PFSK-1 (cell line): Measurements from ENCODE around the gene GALK1.

ENCODE experiments used
- FOXP2 ChIP-seq: optimal IDR thresholded peaks from 2 replicates; pipeline ENCODE3; 2011; ENCODE audit warnings: borderline replicate concordance, control low read depth, inconsistent platforms; ENCODE audit not compliant: insufficient read depth; ENCODE audit errors: extremely low read length, extremely low read depth
- POLR2AphosphoS5 ChIP-seq: IDR thresholded peaks from 2 replicates; pipeline ENCODE4 v1.6.1; 2012; ENCODE audit warnings: low read depth, mild to moderate bottlenecking, control low read depth, low read length, moderate library complexity
- SIN3A ChIP-seq: IDR thresholded peaks from 2 replicates; pipeline ENCODE4 v1.6.1; 2012; ENCODE audit warnings: mild to moderate bottlenecking, low read length, moderate library complexity, borderline replicate concordance; ENCODE audit not compliant: insufficient read depth
- TAF1 ChIP-seq: IDR thresholded peaks from 2 replicates; pipeline ENCODE4 v1.6.1; 2012; ENCODE audit warnings: low read length, control low read depth, borderline replicate concordance; ENCODE audit not compliant: insufficient read depth
- TF ChIP-seq, protein P1 (sequence below), 2 experiments: IDR thresholded peaks; 2 replicates each; pipeline versions ENCODE4 v1.6.1 to v1.8.0; 2011 to 2012; ENCODE audit warnings: low read depth in 2 of 2, low read length in 2 of 2, control low read depth in 1 of 2, inconsistent platforms in 1 of 2, mild to moderate bottlenecking in 1 of 2, moderate library complexity in 1 of 2; ENCODE audit not compliant: insufficient read depth in 1 of 2

Gene GALK1

DNA sequence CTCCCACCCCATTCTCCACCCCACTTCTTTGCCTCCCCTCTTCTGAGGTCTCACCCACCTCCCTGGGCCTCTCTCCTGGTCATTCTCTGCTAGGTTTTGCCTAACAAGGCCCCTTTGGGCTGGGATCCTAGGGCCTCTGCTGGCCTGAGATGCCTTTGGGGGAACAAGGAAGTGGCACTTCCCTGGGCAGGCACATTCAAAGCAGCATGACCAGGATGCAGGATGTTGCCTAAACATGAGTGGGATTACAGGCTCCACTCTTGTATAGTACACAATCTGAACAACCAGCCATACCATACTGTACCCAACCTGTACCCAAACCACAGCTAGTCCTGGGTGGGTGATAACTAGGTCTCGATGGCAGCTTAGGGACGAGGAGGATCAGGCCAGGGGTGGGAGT is 9.0 kb downstream of the GALK1 start:
- TF ChIP-seq POLR2AphosphoS5 = no peak
- TF ChIP-seq, protein P1, sequence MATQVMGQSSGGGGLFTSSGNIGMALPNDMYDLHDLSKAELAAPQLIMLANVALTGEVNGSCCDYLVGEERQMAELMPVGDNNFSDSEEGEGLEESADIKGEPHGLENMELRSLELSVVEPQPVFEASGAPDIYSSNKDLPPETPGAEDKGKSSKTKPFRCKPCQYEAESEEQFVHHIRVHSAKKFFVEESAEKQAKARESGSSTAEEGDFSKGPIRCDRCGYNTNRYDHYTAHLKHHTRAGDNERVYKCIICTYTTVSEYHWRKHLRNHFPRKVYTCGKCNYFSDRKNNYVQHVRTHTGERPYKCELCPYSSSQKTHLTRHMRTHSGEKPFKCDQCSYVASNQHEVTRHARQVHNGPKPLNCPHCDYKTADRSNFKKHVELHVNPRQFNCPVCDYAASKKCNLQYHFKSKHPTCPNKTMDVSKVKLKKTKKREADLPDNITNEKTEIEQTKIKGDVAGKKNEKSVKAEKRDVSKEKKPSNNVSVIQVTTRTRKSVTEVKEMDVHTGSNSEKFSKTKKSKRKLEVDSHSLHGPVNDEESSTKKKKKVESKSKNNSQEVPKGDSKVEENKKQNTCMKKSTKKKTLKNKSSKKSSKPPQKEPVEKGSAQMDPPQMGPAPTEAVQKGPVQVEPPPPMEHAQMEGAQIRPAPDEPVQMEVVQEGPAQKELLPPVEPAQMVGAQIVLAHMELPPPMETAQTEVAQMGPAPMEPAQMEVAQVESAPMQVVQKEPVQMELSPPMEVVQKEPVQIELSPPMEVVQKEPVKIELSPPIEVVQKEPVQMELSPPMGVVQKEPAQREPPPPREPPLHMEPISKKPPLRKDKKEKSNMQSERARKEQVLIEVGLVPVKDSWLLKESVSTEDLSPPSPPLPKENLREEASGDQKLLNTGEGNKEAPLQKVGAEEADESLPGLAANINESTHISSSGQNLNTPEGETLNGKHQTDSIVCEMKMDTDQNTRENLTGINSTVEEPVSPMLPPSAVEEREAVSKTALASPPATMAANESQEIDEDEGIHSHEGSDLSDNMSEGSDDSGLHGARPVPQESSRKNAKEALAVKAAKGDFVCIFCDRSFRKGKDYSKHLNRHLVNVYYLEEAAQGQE (IDR thresholded peaks at IDR 0.05; ENCODE audit: insufficient read depth in 1 of 2, low read depth in 2 of 2, low read length in 2 of 2) = no peak
- no peak for TF ChIP-seq TAF1
- TF ChIP-seq SIN3A = no peak

DNA sequence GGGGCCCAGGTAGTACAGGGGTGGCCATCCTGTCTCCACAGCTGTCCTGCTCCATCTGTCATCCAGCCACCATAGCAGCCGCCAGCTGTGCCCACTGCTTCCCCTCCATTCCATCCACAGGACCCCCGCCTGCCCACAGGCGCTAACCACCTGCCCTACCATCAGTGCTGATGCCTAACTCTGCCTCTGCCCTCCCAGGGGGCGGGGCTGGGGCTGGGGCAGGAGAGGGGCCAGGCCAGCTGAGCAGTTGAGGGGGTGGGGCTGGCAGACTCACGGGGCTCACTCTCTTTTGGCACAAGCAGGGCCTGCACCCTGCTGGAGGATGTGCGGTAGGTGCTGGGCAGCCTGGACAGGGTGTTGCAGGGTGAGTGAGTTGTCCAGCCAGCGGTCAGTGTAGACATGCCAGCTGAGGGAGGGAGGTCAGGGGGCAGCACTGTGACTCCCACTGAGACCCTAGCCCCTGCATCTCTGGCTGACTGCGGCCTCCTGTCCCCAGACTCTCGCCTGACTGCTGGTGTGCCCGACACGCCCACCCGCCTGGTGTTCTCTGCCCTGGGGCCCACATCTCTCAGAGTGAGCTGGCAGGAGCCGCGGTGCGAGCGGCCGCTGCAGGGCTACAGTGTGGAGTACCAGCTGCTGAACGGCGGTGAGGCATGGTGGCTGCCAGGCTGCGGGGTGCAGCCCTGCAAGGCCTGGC is 9.6 kb downstream of the GALK1 start:
- TF ChIP-seq FOXP2 (no peak), TAF1 (no peak), POLR2AphosphoS5 (no peak), SIN3A (no peak)
- TF ChIP-seq, protein P1 (IDR thresholded peaks at IDR 0.05; ENCODE audit: insufficient read depth in 1 of 2, low read depth in 2 of 2, low read length in 2 of 2) = no peak

DNA sequence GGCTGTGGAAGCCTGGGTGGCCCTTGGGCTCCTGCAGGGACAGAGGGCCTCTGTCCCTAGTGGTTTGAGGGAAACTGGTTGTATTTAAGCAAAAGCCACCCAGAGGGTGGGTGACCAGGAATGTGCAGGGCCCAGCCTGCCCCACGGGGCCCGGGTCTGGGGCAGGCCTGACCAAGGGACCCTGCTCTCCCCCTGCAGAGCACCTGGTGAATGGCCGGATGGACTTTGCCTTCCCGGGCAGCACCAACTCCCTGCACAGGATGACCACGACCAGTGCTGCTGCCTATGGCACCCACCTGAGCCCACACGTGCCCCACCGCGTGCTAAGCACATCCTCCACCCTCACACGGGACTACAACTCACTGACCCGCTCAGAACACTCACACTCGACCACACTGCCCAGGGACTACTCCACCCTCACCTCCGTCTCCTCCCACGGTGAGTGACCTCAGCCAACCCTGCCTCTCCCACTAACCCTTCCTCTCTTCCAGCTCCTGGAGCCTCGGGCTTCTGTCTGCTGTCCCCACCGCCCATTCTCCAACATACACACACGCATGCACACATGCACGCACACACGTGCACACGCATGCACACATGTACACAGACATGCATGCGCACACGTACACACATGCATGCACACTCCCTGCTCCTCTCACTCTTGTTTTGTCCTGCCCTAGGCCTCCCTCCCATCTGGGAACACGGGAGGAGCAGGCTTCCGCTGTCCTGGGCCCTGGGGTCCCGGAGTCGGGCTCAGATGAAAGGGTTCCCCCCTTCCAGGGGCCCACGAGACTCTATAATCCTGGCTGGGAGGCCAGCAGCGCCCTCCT is 10.4 kb downstream of the GALK1 start:
- TF ChIP-seq, protein P1 (IDR thresholded peaks at IDR 0.05; ENCODE audit: insufficient read depth in 1 of 2, low read depth in 2 of 2, low read length in 2 of 2) = no peak
- no peak for TF ChIP-seq SIN3A
- no peak for TF ChIP-seq POLR2AphosphoS5

DNA sequence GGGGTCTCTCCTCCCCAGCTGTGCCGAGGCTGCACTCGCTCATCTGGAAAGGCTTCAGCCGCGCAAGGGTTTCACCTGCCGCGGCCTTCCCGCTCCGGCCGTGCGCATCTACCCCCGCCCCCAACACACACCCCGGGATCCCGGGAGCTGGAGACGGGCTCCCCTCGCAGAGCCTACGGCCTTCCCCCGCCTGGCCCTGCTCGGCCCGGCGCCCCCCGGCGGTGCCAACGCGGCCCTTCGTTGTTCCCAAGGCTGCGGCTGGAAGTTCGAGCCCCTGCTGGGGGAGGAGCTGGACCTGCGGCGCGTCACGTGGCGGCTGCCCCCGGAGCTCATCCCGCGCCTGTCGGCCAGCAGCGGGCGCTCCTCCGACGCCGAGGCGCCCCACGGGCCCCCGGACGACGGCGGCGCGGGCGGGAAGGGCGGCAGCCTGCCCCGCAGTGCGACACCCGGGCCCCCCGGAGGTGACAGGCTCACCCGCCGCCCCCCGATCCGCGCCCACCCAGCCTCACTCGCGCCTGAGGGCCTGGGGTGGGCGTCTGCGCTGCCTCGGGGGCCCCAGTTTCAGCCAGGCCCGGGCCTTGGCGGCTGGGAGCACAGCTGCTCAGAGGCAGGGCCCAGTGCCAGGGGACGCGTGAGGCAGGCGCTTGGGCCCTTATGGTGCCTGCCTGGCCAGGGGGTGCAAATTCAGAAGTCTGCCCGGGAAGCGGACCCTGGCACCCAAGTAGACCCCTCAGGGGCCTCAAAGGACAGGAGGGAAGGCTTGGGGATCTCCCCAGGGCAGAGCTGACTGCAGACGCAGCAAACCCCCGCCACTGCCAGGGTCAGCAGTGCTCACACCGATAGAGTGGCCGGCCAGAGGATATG is 11.2 kb downstream of the GALK1 start:
- no peak for TF ChIP-seq SIN3A
- TF ChIP-seq FOXP2 = no peak
- TF ChIP-seq POLR2AphosphoS5 = no peak
- TF ChIP-seq, protein P1 (IDR thresholded peaks at IDR 0.05; ENCODE audit: insufficient read depth in 1 of 2, low read depth in 2 of 2, low read length in 2 of 2) = no peak
- no peak for TF ChIP-seq TAF1
